Measurements from ENCODE around the gene PPP2R5A.

DNA sequence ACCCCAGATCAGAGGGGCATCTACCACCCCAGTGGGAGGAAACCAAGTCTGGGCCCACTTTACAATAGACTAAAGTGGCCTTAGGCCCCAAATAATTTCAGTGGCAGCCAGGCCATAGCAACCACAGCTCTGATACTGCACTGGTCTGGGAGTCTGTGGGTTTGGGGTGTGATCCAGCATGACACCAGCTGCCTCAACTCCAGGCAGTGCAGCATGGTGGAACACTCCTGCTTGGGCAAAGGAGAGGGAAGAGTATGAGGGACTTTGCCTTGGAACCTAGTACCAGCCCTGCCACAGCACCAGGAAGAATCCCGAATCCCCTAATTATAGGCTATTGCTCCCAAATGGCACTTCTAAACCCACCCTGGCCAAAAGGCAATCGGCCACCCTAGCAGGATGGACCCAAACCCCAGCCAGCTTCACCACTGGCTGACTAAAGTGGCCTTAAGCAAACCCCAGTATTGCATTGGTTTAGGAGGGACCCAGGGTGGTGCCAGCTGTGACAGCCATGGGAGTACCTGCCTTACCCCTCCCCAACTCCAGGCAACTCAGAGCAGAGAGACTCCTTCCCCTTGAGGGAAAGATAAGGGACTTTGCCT lies 82.4 kb downstream of the PPP2R5A start:
- TF ChIP-seq, protein P1, sequence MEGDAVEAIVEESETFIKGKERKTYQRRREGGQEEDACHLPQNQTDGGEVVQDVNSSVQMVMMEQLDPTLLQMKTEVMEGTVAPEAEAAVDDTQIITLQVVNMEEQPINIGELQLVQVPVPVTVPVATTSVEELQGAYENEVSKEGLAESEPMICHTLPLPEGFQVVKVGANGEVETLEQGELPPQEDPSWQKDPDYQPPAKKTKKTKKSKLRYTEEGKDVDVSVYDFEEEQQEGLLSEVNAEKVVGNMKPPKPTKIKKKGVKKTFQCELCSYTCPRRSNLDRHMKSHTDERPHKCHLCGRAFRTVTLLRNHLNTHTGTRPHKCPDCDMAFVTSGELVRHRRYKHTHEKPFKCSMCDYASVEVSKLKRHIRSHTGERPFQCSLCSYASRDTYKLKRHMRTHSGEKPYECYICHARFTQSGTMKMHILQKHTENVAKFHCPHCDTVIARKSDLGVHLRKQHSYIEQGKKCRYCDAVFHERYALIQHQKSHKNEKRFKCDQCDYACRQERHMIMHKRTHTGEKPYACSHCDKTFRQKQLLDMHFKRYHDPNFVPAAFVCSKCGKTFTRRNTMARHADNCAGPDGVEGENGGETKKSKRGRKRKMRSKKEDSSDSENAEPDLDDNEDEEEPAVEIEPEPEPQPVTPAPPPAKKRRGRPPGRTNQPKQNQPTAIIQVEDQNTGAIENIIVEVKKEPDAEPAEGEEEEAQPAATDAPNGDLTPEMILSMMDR (conservative IDR thresholded peaks at IDR 0.05; ENCODE audit: low read length), result no peak
- no peak for TF ChIP-seq EZH2phosphoT487 (IDR thresholded peaks at IDR 0.05; ENCODE audit: borderline replicate concordance)
